Adrenal gland (tissue), 5 donors: ENCODE measurements around the gene ABCC6.

Experiments used
- CTCF ChIP-seq, 6 experiments: fragments of 450-650 bp in 4 of 6; fragments of 200-600 bp in 2 of 6; sonication (generic) in 1 of 6; IDR thresholded peaks; 1 replicate in 5 of 6; 2 replicates in 1 of 6; pipeline versions ENCODE4 v1.5.1 to v1.8.0; 2016 to 2021; ENCODE audit warnings: antibody characterized with exemption in 6 of 6, mild to moderate bottlenecking in 2 of 6, moderate library complexity in 1 of 6
- POLR2A ChIP-seq, 2 donors: fragments of 450-650 bp; IDR thresholded peaks; one replicate each; pipeline ENCODE4 v1.6.1; 2017; ENCODE audit warnings: antibody characterized with exemption in 2 of 2, mild to moderate bottlenecking in 2 of 2, moderate library complexity in 1 of 2
- donor health status: DM: no; HTN: no; CAD: no.

- TF ChIP-seq CTCF (IDR thresholded peaks at IDR 0.05): no peak
- TF ChIP-seq POLR2A (IDR thresholded peaks at IDR 0.05): no peak
Observed at GRCh38 chr16:16138034-16138635, 85.2 kb downstream of the ABCC6 start.
